ENCODE results near the gene POLR2E.
A peak's percentile ranks its signal among the peaks of the same experiment; 100 is the strongest.

The POLR2E gene

DNA sequence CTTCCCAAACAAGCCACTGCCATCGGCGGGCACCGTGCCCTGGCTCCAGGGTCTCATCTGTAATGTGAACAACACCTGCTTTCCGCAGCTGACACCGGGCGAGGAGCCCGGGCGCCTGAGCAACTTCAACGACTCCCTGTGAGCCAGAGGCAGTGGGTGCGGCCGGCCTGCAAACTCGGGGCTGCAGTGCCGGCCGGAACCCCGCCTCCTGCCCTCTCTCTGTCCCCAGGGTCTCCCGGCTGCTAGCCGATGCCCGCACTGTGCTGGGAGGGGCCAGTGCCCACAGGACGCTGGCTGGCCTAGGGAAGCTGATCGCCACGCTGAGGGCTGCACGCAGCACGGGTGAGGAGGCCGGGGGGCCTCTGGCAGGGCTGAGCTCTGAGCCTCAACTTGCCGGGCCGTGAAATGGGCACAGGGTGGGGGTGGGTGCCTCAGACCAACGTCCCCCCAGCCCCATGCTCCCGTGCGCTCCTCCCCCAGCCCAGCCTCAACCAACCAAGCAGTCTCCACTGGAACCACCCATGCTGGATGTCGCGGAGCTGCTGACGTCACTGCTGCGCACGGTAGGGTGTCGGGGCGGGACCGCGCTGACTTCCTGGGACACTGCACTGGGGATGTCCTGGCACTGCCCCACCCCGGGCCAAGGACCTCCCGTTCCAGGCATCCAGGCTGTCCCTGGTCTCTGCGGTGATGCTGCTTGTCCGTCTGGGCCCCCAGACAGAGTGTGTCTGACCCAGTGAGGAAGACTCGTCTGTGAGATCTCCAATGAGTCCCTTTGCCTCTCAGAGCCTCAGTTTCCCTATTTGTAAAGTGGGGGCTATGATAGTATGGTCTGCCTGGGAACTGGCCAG, 53.1 kb downstream of the POLR2E start:
- peaks cover 9% of the 10 kb centered on the region for H3K4me1 ChIP-seq (ENCODE audit: control insufficient read depth, insufficient read depth, low read length)
- H3K4me3 ChIP-seq (ENCODE audit: low read length) = peak overlapping the region; percentile 45
- no peak overlapping the region for H3K27ac ChIP-seq (ENCODE audit: low read depth, low read length)
- H3K9ac ChIP-seq (ENCODE audit: low read length) = no peak overlapping the region
- H3K27me3 ChIP-seq (ENCODE audit: control insufficient read depth, insufficient read depth, low read length) = peaks cover 3% of the 10 kb centered on the region
- no peaks in the 10 kb centered on the region for H3K36me3 ChIP-seq (ENCODE audit: control insufficient read depth, insufficient read depth, low read length)

DNA sequence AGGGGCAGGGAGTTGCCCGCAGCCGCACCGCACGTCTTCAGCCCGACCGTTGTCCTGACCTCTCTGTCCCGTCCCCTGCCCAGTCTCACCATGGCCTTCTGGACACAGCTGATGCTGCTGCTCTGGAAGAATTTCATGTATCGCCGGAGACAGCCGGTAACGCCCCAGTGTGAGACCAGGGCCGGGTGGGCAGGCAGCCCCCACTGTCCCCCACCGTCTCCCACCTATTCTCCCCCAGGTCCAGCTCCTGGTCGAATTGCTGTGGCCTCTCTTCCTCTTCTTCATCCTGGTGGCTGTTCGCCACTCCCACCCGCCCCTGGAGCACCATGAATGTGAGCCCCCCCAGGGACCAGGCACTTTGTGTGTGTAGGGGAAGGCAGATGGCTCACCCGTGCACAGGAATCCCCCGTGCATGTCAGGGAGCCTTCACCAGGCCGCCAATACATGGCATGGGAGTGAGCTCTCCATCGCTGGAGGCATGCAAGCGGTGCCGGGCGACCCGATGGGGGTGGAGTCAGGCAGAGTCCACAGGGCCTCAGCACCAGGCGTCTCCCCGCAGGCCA, 53.8 kb downstream of the POLR2E start:
- Histone ChIP-seq H3K9ac (ENCODE audit: low read length) (no peak overlapping the region), H3K4me1 (ENCODE audit: control insufficient read depth, insufficient read depth, low read length) (peaks cover 9% of the 10 kb centered on the region), H3K4me3 (ENCODE audit: low read length) (peak overlapping the region; percentile 31), H3K27me3 (ENCODE audit: control insufficient read depth, insufficient read depth, low read length) (peaks cover 3% of the 10 kb centered on the region), H3K27ac (ENCODE audit: low read depth, low read length) (no peak overlapping the region), H3K36me3 (ENCODE audit: control insufficient read depth, insufficient read depth, low read length) (peaks cover 2% of the 10 kb centered on the region)

DNA sequence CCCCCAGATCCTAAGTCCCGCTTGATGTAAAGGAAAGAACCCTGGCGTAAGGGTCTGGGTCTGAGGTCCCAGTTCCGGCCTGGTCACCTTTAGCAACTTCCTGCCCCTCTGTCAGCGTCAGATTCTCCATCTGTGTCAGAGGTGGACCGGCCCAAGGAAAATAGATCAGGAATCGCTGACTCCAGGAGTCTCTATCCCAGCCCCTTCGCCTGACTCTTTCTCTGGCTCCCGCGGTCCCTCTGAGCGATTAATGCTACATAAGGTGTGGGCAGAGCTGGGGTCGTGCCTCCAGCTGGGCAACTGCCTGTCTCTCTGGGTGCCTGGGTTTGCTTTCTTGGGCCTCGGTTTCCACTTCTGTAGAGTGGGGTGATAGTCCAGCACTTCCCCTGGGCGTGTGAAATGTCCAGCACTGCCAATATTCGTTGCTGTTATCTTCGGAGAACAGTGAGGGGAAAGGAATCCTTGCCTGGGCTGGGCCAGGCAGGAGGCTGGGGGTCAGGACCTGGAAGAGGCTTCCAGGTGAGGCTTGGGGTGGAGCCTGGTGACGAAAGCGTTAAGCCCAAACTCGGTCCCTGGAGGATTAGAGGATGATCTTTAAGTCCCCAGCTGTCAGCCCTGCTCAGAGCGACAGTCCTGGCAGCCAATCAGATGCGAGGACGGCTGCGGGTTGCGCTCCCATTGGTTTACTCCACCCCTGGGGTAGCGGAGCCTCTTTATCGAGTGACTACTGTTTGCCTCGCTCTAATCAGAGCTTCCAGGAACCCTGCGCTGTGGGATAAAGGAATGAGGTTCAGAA, 54.5 kb downstream of the POLR2E start:
- Histone ChIP-seq H3K27me3 (ENCODE audit: control insufficient read depth, insufficient read depth, low read length) (peaks cover 3% of the 10 kb centered on the region), H3K4me3 (ENCODE audit: low read length) (peak overlapping the region; percentile 71), H3K4me1 (ENCODE audit: control insufficient read depth, insufficient read depth, low read length) (peaks cover 9% of the 10 kb centered on the region), H3K36me3 (ENCODE audit: control insufficient read depth, insufficient read depth, low read length) (peaks cover 5% of the 10 kb centered on the region), H3K27ac (ENCODE audit: low read depth, low read length) (no peak overlapping the region), H3K9ac (ENCODE audit: low read length) (no peak overlapping the region)

DNA sequence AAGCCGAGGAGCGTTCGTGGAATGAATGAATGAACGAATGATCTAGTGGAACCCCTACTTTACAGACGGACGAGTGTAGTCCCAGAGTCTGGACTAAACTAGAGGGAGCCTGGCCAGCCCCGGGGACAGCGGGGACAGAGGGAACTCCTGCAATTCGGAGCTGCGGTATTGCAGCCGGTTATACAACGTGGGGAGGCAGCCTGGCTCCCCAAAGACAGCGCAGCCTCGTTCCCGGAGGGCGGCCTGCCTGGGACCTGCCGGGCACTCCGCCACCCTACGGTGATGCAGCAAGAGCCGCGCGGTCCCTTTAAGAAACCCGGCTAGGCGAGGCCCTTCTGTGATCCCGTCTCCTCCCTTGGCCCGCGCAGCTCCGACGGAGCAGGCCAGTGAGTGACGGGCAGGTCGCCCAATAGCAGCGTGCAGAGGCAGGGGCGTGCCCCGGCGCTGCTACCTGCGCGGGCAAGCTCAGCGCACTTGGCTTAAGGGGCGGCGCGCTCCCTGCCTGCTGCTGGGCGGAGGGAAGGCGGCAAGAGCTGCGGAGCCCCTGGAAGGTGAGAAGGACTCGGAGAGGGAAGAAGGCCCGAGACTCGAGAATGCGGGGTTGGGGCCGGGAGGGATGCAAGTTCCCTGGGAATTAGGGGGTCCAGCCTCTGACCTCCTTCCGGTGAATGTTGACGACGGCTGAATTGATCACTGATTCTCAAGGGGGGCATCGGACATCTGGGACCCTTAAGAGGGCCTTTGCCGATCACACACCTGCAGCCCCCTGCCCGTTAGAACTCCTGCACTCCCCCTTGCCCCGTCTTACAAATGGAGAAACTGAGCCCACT, 55.3 kb downstream of the POLR2E start, which contains the start of gene ABCA7:
ABCA7 (plus strand) TSS at position 462 of the 830 bp plus-strand sequence. CDS start 1,255 bp downstream, outside the sequence.
- H3K27ac ChIP-seq (ENCODE audit: low read depth, low read length) = no peak within 1 kb of the TSS
- no peak within 1 kb of the TSS for H3K9ac ChIP-seq (ENCODE audit: low read length)
- peaks cover 8% of the 10 kb centered on the region for H3K36me3 ChIP-seq (ENCODE audit: control insufficient read depth, insufficient read depth, low read length)
- H3K27me3 ChIP-seq (ENCODE audit: control insufficient read depth, insufficient read depth, low read length) = peaks cover 3% of the 10 kb centered on the region
- peaks cover 9% of the 10 kb centered on the region for H3K4me1 ChIP-seq (ENCODE audit: control insufficient read depth, insufficient read depth, low read length)
- peak within 1 kb of the TSS; percentile 71 for H3K4me3 ChIP-seq (ENCODE audit: low read length)

DNA sequence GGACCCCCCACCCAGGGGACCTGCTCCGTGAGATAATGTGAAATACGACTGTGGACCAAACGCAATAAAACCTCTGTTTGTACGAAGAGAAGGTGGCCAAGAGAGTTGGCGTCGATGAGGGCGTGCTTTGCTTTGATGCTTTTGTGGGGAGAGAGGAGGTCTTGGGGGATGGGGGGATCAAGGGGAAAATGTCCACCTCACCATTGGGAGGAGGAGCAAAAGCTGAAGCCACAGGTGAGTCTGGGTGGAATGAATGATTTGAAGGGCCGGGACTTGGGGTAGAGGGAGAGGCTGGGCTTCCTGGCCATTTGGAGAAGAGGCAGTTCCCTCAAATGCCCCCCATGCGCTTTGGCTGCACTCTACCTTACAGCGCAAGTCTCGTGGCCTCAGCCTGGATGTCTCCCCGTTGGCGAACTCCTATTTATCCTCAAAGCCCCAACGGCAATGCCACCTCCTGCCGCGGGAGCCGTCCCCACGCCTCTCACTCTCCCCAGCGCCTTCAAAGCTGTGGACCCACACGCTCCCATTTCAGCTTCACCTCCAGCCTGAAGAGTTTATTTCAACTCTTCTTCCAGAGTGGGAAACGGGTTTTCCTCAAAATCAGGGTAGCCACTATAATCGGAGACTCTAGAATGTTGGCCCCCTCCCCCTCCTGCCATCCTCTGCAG, 56.1 kb downstream of the POLR2E start:
- Histone ChIP-seq H3K27ac (ENCODE audit: low read depth, low read length) (no peak overlapping the region), H3K27me3 (ENCODE audit: control insufficient read depth, insufficient read depth, low read length) (peaks cover 3% of the 10 kb centered on the region), H3K36me3 (ENCODE audit: control insufficient read depth, insufficient read depth, low read length) (peaks cover 8% of the 10 kb centered on the region), H3K4me3 (ENCODE audit: low read length) (peak overlapping the region; percentile 60), H3K4me1 (ENCODE audit: control insufficient read depth, insufficient read depth, low read length) (peaks cover 9% of the 10 kb centered on the region), H3K9ac (ENCODE audit: low read length) (no peak overlapping the region)

DNA sequence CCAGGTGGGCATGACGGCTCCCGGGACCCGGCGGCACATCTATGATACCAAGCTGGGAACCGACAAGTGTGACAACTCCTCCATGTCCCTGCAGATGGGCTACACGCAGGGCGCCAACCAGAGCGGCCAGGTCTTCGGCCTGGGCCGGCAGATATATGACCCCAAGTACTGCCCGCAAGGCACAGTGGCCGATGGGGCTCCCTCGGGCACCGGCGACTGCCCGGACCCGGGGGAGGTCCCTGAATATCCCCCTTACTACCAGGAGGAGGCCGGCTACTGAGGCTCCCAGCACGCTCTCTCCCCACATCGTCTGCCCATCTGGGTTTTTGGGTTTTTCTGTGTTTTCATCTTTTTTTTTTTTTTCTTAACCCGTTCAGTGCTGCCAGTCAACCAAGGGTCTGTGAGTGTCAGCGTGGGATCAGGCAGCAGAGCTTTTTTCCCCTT, 57.5 kb downstream of the POLR2E start:
- Histone ChIP-seq H3K27me3 (ENCODE audit: control insufficient read depth, insufficient read depth, low read length) (peaks cover 3% of the 10 kb centered on the region), H3K36me3 (ENCODE audit: control insufficient read depth, insufficient read depth, low read length) (peaks cover 8% of the 10 kb centered on the region), H3K4me1 (ENCODE audit: control insufficient read depth, insufficient read depth, low read length) (peaks cover 9% of the 10 kb centered on the region), H3K27ac (ENCODE audit: low read depth, low read length) (no peak overlapping the region), H3K9ac (ENCODE audit: low read length) (no peak overlapping the region), H3K4me3 (ENCODE audit: low read length) (peak overlapping the region; percentile 27)

Data from rectal smooth muscle tissue (tissue), 1 donor.